HepG2 (cell line): ENCODE measurements around the gene SPDYE16. TPM values are rescaled to one million over a fixed set of nuclear protein-coding genes. Genes with fewer than 3 reads are reported as not detected.

ENCODE experiments used
- HES4 ChIP-seq: sonication (generic); formaldehyde crosslinking; IDR thresholded peaks from 2 replicates; pipeline ENCODE4 v1.9.0; 2021; ENCODE audit warnings: mild to moderate bottlenecking, missing genetic modification reagents, borderline replicate concordance
- LCORL ChIP-seq, 2 experiments: fragments of 450-650 bp in 1 of 2; sonication (generic) in 1 of 2; formaldehyde crosslinking in 1 of 2; IDR thresholded peaks; 2 replicates each; pipeline versions ENCODE4 v1.5.0 to v1.6.1; 2017 to 2020; ENCODE audit warnings: antibody characterized with exemption in 1 of 2, missing genetic modification reagents in 1 of 2
- RCOR2 ChIP-seq: IDR thresholded peaks from 2 replicates; pipeline ENCODE4 v1.6.1; 2016; ENCODE audit warnings: missing biosample characterization, missing genetic modification reagents
- SP5 ChIP-seq: IDR thresholded peaks from 2 replicates; pipeline ENCODE4 v1.6.1; 2016; ENCODE audit warnings: low read depth, borderline replicate concordance
- U2AF1 ChIP-seq: fragments of 200-400 bp; formaldehyde crosslinking; optimal IDR thresholded peaks from 2 replicates; pipeline ENCODE3; 2017; ENCODE audit warnings: mild to moderate bottlenecking, low read depth, low read length
- YEATS4 ChIP-seq: sonication (generic); formaldehyde crosslinking; IDR thresholded peaks from 2 replicates; pipeline ENCODE4 v1.4.0; 2020; ENCODE audit warnings: missing genetic modification reagents, borderline replicate concordance
- ZNF24 ChIP-seq: fragments of 450-650 bp; IDR thresholded peaks from 2 replicates; pipeline ENCODE4 v1.6.1; 2017; ENCODE audit warnings: antibody characterized with exemption, mild to moderate bottlenecking
- ZNF570 ChIP-seq: sonication (generic); formaldehyde crosslinking; IDR thresholded peaks from 2 replicates; pipeline ENCODE4 v1.4.0; 2020; ENCODE audit warnings: mild to moderate bottlenecking, missing genetic modification reagents, borderline replicate concordance
- polyA plus RNA-seq, 8 experiments: library from polyadenylated mRNA; depleted of rRNA in 3 of 8; stranded (reverse) in 7 of 8; unstranded in 1 of 8; fragments of >200 nt; fragmentation: Illumina TruSeq in 4 of 8; extraction: Trizol in 4 of 8; gene quantifications; 2 replicates each; pipeline versions ENCODE4 v1.2.1 to v1.2.3, GENCODE V29; 2011 to 2016; ENCODE audit warnings: low read depth in 4 of 8, missing spikeins in 1 of 8, mixed read lengths in 1 of 8; ENCODE audit not compliant: insufficient read depth in 1 of 8
- total RNA-seq, 5 experiments: library from RNA; depleted of rRNA; stranded (reverse); fragments of >200 nt; fragmentation: Illumina TruSeq; extraction: Trizol; gene quantifications; 2 replicates each; pipeline ENCODE4 v1.2.3, GENCODE V29; 2016; ENCODE audit warnings: low read depth in 1 of 5
- TF ChIP-seq, protein P1 (sequence below): sonication (generic); formaldehyde crosslinking; IDR thresholded peaks from 2 replicates; pipeline ENCODE4 v1.8.1; 2022; ENCODE audit warnings: low read depth, mild to moderate bottlenecking, missing genetic modification reagents
- TF ChIP-seq, protein P2 (sequence below): sonication (generic); formaldehyde crosslinking; IDR thresholded peaks from 2 replicates; pipeline ENCODE4 v1.4.0; 2020; ENCODE audit warnings: mild to moderate bottlenecking, missing genetic modification reagents
- TF ChIP-seq, protein P3 (sequence below): sonication (generic); formaldehyde crosslinking; IDR thresholded peaks from 2 replicates; pipeline ENCODE4 v1.5.0; 2020; ENCODE audit warnings: mild to moderate bottlenecking, missing genetic modification reagents
- TF ChIP-seq, protein P4 (sequence below): sonication (generic); formaldehyde crosslinking; IDR thresholded peaks from 2 replicates; pipeline ENCODE4 v1.4.0; 2020; ENCODE audit warnings: mild to moderate bottlenecking, missing genetic modification reagents

The SPDYE16 gene
- total and polyA plus RNA-seq, 2 of the 13 experiments (the other 11 are each of a cell fraction or from before 2014, with no cell fraction given), result 0.11 TPM; not detected in 1

DNA sequence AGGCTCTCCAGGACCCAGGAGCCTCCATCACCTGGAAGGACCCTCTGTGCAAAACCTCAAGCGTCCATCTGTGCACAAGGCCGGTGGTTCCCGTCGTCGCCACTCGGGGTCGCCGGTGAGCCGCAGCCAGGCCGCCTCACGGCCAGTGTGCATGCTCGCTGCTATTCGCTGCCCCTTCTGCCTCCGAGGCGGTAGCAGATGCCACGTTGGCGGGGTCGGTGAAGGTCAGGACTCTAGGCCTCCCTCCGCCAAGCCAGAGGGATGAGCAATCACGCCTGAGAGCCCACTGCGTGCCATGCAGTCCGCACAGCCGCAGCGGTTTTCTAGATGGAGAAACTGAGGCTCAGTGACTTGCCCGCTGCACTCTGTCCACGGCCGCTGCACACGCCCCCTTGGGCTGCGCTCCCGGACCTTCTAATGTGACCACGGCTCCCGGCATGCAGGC lies 27.1 kb downstream of the SPDYE16 start (continued):
- TF ChIP-seq, protein P1, sequence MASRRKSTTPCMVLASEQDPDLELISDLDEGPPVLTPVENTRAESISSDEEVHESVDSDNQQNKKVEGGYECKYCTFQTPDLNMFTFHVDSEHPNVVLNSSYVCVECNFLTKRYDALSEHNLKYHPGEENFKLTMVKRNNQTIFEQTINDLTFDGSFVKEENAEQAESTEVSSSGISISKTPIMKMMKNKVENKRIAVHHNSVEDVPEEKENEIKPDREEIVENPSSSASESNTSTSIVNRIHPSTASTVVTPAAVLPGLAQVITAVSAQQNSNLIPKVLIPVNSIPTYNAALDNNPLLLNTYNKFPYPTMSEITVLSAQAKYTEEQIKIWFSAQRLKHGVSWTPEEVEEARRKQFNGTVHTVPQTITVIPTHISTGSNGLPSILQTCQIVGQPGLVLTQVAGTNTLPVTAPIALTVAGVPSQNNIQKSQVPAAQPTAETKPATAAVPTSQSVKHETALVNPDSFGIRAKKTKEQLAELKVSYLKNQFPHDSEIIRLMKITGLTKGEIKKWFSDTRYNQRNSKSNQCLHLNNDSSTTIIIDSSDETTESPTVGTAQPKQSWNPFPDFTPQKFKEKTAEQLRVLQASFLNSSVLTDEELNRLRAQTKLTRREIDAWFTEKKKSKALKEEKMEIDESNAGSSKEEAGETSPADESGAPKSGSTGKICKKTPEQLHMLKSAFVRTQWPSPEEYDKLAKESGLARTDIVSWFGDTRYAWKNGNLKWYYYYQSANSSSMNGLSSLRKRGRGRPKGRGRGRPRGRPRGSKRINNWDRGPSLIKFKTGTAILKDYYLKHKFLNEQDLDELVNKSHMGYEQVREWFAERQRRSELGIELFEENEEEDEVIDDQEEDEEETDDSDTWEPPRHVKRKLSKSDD (CRISPR knock-in tag), result 0 out of 2 replicates have a peak, but pooled peaks have one; percentile 51
- TF ChIP-seq ZNF570 (CRISPR knock-in tag) (no peak), SP5 (CRISPR knock-in tag) (peak; percentile 13; the same call in 1 of the 2 replicates), LCORL (IDR thresholded peaks at IDR 0.05) (no peak), LCORL (CRISPR knock-in tag; IDR thresholded peaks at IDR 0.05) (peak; percentile 45; the same call in 1 of the 2 replicates), RCOR2 (CRISPR knock-in tag) (0 out of 2 replicates have a peak, but pooled peaks have one; percentile 15), HES4 (0 out of 2 replicates have a peak, but pooled peaks have one; percentile 62), ZNF24 (no peak), YEATS4 (CRISPR knock-in tag) (peak; percentile 49; the same call in 1 of the 2 replicates), U2AF1 (no peak)
- TF ChIP-seq, protein P2, sequence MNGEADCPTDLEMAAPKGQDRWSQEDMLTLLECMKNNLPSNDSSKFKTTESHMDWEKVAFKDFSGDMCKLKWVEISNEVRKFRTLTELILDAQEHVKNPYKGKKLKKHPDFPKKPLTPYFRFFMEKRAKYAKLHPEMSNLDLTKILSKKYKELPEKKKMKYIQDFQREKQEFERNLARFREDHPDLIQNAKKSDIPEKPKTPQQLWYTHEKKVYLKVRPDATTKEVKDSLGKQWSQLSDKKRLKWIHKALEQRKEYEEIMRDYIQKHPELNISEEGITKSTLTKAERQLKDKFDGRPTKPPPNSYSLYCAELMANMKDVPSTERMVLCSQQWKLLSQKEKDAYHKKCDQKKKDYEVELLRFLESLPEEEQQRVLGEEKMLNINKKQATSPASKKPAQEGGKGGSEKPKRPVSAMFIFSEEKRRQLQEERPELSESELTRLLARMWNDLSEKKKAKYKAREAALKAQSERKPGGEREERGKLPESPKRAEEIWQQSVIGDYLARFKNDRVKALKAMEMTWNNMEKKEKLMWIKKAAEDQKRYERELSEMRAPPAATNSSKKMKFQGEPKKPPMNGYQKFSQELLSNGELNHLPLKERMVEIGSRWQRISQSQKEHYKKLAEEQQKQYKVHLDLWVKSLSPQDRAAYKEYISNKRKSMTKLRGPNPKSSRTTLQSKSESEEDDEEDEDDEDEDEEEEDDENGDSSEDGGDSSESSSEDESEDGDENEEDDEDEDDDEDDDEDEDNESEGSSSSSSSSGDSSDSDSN, result peak; percentile 74
- TF ChIP-seq, protein P3, sequence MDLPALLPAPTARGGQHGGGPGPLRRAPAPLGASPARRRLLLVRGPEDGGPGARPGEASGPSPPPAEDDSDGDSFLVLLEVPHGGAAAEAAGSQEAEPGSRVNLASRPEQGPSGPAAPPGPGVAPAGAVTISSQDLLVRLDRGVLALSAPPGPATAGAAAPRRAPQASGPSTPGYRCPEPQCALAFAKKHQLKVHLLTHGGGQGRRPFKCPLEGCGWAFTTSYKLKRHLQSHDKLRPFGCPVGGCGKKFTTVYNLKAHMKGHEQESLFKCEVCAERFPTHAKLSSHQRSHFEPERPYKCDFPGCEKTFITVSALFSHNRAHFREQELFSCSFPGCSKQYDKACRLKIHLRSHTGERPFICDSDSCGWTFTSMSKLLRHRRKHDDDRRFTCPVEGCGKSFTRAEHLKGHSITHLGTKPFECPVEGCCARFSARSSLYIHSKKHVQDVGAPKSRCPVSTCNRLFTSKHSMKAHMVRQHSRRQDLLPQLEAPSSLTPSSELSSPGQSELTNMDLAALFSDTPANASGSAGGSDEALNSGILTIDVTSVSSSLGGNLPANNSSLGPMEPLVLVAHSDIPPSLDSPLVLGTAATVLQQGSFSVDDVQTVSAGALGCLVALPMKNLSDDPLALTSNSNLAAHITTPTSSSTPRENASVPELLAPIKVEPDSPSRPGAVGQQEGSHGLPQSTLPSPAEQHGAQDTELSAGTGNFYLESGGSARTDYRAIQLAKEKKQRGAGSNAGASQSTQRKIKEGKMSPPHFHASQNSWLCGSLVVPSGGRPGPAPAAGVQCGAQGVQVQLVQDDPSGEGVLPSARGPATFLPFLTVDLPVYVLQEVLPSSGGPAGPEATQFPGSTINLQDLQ (CRISPR knock-in tag), result no peak
- TF ChIP-seq, protein P4, sequence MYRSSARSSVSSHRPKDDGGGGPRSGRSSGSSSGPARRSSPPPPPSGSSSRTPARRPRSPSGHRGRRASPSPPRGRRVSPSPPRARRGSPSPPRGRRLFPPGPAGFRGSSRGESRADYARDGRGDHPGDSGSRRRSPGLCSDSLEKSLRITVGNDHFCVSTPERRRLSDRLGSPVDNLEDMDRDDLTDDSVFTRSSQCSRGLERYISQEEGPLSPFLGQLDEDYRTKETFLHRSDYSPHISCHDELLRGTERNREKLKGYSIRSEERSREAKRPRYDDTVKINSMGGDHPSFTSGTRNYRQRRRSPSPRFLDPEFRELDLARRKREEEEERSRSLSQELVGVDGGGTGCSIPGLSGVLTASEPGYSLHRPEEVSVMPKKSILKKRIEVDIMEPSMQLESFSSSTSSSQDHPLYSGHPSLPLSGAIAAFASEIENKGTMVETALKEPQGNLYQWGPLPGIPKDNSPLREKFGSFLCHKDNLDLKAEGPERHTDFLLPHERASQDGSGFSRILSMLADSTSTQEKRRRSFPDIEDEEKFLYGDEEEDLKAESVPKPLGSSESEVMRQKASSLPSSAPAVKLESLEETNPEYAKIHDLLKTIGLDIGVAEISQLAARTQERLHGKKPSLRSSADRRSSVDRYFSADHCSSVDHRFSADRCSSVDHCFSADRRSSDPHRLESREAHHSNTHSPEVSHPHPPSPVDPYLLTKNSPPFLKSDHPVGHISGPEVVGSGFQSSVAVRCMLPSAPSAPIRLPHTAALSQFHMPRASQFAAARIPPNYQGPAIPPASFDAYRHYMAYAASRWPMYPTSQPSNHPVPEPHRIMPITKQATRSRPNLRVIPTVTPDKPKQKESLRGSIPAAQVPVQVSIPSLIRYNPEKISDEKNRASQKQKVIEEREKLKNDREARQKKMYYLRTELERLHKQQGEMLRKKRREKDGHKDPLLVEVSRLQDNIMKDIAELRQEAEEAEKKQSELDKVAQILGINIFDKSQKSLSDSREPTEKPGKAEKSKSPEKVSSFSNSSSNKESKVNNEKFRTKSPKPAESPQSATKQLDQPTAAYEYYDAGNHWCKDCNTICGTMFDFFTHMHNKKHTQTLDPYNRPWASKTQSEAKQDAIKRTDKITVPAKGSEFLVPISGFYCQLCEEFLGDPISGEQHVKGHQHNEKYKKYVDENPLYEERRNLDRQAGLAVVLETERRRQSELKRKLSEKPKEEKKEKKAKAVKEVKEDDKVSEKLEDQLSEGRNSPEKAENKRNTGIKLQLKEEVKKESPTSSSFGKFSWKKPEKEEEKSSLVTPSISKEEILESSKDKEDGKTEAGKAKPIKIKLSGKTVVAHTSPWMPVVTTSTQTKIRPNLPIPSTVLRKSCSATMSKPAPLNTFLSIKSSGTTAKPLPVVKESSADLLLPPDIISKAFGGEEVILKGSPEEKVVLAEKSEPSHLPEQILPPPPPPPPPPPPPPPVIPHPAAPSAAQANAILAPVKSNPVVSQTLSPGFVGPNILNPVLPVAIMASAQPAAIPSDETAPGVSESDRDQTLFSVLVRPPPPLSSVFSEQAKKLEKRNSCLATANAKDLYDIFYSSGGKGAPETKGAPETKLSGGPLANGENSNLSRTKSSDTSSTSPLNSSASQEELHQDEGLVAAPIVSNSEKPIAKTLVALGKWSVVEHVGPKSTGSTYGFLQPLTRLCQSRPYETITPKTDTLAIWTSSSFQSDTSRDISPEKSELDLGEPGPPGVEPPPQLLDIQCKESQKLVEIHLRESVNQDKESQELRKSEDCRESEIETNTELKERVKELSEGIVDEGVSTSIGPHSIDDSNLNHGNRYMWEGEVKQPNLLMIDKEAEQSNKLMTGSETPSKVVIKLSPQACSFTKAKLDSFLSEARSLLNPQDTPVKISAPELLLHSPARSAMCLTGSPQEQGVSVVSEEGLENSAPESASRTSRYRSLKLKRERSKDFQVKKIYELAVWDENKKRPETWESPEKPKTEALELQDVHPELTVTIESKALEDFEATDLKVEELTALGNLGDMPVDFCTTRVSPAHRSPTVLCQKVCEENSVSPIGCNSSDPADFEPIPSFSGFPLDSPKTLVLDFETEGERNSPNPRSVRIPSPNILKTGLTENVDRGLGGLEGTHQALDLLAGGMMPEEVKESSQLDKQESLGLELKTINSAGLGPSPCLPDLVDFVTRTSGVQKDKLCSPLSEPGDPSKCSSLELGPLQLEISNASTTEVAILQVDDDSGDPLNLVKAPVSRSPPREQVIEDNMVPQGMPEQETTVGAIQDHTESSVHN (CRISPR knock-in tag), result 0 out of 2 replicates have a peak, but pooled peaks have one; percentile 43
